ENCODE results near the gene GALNT4.

Gene GALNT4

GRCh38 chr12:89537389-89537788 lies 12.8 kb upstream of the GALNT4 start:
- in situ Hi-C loops (cut with HindIII; ENCODE audit: low sequenced_read_pairs) = no loop called here

GRCh38 chr12:89529738-89530137 lies 5.1 kb upstream of the GALNT4 start:
- in situ Hi-C loops (cut with HindIII; ENCODE audit: low sequenced_read_pairs) = no loop called here

- in situ Hi-C loops (cut with HindIII; ENCODE audit: low sequenced_read_pairs) = no loop called here
These were observed 3.8 kb upstream of the GALNT4 start for GRCh38 chr12:89528434-89528833.

GRCh38 chr12:89525824-89526770 lies 1.5 kb upstream of the GALNT4 start, which contains the start of gene POC1B:
Gene POC1B, minus strand, starts transcription at chr12:89526047. Its CDS starts 152 bp downstream, at chr12:89525895.
- in situ Hi-C loops (cut with HindIII; ENCODE audit: low sequenced_read_pairs) = no loop called here

GRCh38 chr12:89525305-89525823 lies 768 bp upstream of the GALNT4 start:
- in situ Hi-C loops (cut with HindIII; ENCODE audit: low sequenced_read_pairs) = no loop called here

GRCh38 chr12:89523843-89524540 lies 604 bp downstream of the GALNT4 start:
- in situ Hi-C loops (cut with HindIII; ENCODE audit: low sequenced_read_pairs) = no loop called here

- in situ Hi-C loops (cut with HindIII; ENCODE audit: low sequenced_read_pairs) = no loop called here
These were observed 1.2 kb downstream of the GALNT4 start for GRCh38 chr12:89523393-89523792.

GRCh38 chr12:89521364-89522223 lies 3.0 kb downstream of the GALNT4 start:
- in situ Hi-C loops (cut with HindIII; ENCODE audit: low sequenced_read_pairs) = no loop called here

GRCh38 chr12:89517720-89518119 lies 6.9 kb downstream of the GALNT4 start:
- in situ Hi-C loops (cut with HindIII; ENCODE audit: low sequenced_read_pairs) = no loop called here

GRCh38 chr12:89516633-89517032 lies 8.0 kb downstream of the GALNT4 start:
- in situ Hi-C loops (cut with HindIII; ENCODE audit: low sequenced_read_pairs) = no loop called here

GRCh38 chr12:89514751-89515150 lies 9.8 kb downstream of the GALNT4 start:
- in situ Hi-C loops (cut with HindIII; ENCODE audit: low sequenced_read_pairs) = no loop called here

GRCh38 chr12:89513544-89513943 lies 11.1 kb downstream of the GALNT4 start:
- in situ Hi-C loops (cut with HindIII; ENCODE audit: low sequenced_read_pairs) = no loop called here

GRCh38 chr12:89507015-89507824 lies 17.4 kb downstream of the GALNT4 start:
- in situ Hi-C loops (cut with HindIII; ENCODE audit: low sequenced_read_pairs) = no loop called here

- in situ Hi-C loops (cut with HindIII; ENCODE audit: low sequenced_read_pairs) = no loop called here
These were observed 18.5 kb downstream of the GALNT4 start for GRCh38 chr12:89506050-89506449.

GRCh38 chr12:89504560-89505346 lies 19.8 kb downstream of the GALNT4 start:
- in situ Hi-C loops (cut with HindIII; ENCODE audit: low sequenced_read_pairs) = no loop called here

GRCh38 chr12:89501793-89502192 lies 22.8 kb downstream of the GALNT4 start:
- in situ Hi-C loops (cut with HindIII; ENCODE audit: low sequenced_read_pairs) = no loop called here

- in situ Hi-C loops (cut with HindIII; ENCODE audit: low sequenced_read_pairs) = no loop called here
These were observed 24.7 kb downstream of the GALNT4 start for GRCh38 chr12:89499857-89500256.

- in situ Hi-C loops (cut with HindIII; ENCODE audit: low sequenced_read_pairs) = no loop called here
These were observed 27.1 kb downstream of the GALNT4 start for GRCh38 chr12:89497467-89497866.

GRCh38 chr12:89497005-89497404 lies 27.6 kb downstream of the GALNT4 start:
- in situ Hi-C loops (cut with HindIII; ENCODE audit: low sequenced_read_pairs) = no loop called here

All from DLD1 (cell line).